Spinal cord (tissue), 10 donors: ENCODE results near the gene FNDC1. TPM values are rescaled to one million over a fixed set of nuclear protein-coding genes. Genes with fewer than 3 reads are reported as not detected.

Experiments used
- DNase-seq, 6 donors: peaks; one replicate each; pipeline versions ENCODE4 v3.0.0 to v3.0.0-alpha.2; 2013 to 2015; ENCODE audit warnings: low spot score in 6 of 6, low read depth in 4 of 6
- H3K27ac ChIP-seq: one replicate; pipeline ENCODE4 v1.5.1; 2013; ENCODE audit warnings: low read depth, low read length, control low read depth
- H3K27me3 ChIP-seq: one replicate; pipeline ENCODE4 v1.6.1; 2013; ENCODE audit warnings: low read length; ENCODE audit not compliant: control insufficient read depth, insufficient read depth
- H3K36me3 ChIP-seq: one replicate; pipeline ENCODE4 v1.6.1; 2013; ENCODE audit warnings: low read length; ENCODE audit not compliant: control insufficient read depth, insufficient read depth
- H3K4me1 ChIP-seq: one replicate; pipeline ENCODE4 v1.6.1; 2013; ENCODE audit warnings: low read length; ENCODE audit not compliant: control insufficient read depth, insufficient read depth
- H3K4me3 ChIP-seq: one replicate; pipeline ENCODE4 v1.5.1; 2013; ENCODE audit warnings: low read depth, low read length, control low read depth
- H3K9me3 ChIP-seq: one replicate; pipeline ENCODE4 v1.6.1; 2013; ENCODE audit warnings: low read length; ENCODE audit not compliant: control insufficient read depth, insufficient read depth
- WGBS: methylation state at CpG from one replicate; pipeline ENCODE4 v1.1.5; 2013; ENCODE audit warnings: missing lambda C conversion rate; ENCODE audit not compliant: insufficient coverage; 5-methylcytosine and 5-hydroxymethylcytosine counted together
- polyA plus RNA-seq, 2 donors: library from polyadenylated mRNA; unstranded; fragments of 120-200 nt; gene quantifications; one replicate each; pipeline ENCODE4 v1.2.1, GENCODE V29; 2013; ENCODE audit not compliant: insufficient read length in 2 of 2
- total RNA-seq, 2 donors: library from RNA; depleted of rRNA in 1 of 2; stranded (reverse); fragments of 120-200 nt in 1 of 2; fragments of >200 nt in 1 of 2; gene quantifications; one replicate each; pipeline versions ENCODE4 v1.2.3 to v1.2.4, GENCODE V29; 2013 to 2014
- donor health status: healthy.

FNDC1 gene
- total and polyA plus RNA-seq, 4 donors = 10.7 to 49.0 (median 27.2) TPM

DNA sequence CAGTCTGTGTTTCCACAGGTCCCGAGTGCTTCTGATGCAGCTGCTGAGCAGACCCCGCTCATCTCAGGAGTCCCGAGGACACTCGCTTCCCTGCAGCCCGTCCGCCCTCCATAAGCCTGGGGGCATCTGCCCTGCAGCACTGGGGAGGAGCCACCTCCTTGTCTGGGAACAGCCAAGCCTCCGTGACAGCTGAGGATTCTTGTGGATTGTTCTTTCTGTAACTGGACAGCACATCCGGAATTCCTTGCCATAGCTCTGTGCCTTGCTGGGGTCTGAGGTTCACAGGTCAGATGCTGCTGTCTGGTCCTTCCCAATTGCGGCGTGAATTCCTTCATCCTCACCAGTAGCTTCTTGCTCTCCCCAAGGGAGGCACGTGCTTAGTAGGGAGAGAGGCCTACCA lies 38.4 kb upstream of the FNDC1 start:
- Histone ChIP-seq H3K4me3 (no peak overlapping the region), H3K36me3 (no peaks in the 10 kb centered on the region), H3K27ac (no peak overlapping the region), H3K9me3 (no peaks in the 10 kb centered on the region), H3K27me3 (no peaks in the 10 kb centered on the region), H3K4me1 (peaks cover 19% of the 10 kb centered on the region)
- DNase-seq = no peak
- 89% methylated on average over 8 of the region's 11 CpGs for WGBS

DNA sequence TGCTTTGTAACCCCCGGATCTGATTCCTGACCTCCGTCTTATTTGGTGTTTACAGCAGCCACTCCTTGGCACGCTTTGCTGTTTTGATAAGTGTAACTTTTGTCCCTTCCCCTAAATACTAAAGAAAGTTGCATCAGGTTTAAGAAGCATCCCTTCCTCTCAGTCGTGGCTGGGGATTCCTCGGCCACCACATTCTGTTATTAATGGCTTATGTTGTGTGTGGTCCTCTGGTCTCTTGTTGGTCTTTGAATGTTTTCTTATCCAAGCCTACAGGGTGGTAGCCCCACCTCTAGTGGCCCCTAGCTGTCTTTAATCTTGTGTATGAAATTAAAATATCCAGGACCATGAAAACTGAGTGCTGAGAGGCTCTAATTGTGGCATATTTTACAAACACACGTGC lies 37.5 kb upstream of the FNDC1 start:
- no peak for DNase-seq
- H3K4me3 ChIP-seq = no peak overlapping the region
- no peak overlapping the region for H3K27ac ChIP-seq
- no CpG with 5 or more reads among the region's 6 CpGs for WGBS
- H3K9me3 ChIP-seq = no peaks in the 10 kb centered on the region
- H3K4me1 ChIP-seq = peaks cover 10% of the 10 kb centered on the region
- no peaks in the 10 kb centered on the region for H3K27me3 ChIP-seq
- no peaks in the 10 kb centered on the region for H3K36me3 ChIP-seq

DNA sequence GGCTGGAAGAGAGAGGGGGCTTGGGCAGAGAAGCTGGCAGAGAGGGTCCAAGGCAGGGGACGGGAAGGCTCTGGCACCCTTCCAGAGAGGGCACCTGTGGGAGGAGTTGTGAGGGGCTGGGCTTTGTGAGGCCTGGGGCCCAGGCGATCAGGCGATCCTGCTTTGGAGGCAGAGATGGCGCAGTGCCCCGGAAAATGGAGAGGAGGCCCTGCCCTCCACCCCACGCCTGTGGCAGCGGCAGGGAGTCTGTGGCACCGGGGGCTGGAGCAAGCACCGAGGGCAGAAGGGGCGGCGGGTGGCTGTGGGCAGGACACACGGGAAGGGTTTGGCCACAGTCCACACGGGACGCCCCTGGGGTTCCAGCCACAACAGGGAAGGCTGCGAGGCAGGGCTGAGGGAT lies 36.5 kb upstream of the FNDC1 start:
- peaks cover 6% of the 10 kb centered on the region for H3K4me1 ChIP-seq
- H3K36me3 ChIP-seq = no peaks in the 10 kb centered on the region
- no peak overlapping the region for H3K27ac ChIP-seq
- DNase-seq = no peak
- WGBS = 80% methylated on average over 15 of the region's 15 CpGs
- no peaks in the 10 kb centered on the region for H3K9me3 ChIP-seq
- H3K27me3 ChIP-seq = no peaks in the 10 kb centered on the region
- H3K4me3 ChIP-seq = no peak overlapping the region

DNA sequence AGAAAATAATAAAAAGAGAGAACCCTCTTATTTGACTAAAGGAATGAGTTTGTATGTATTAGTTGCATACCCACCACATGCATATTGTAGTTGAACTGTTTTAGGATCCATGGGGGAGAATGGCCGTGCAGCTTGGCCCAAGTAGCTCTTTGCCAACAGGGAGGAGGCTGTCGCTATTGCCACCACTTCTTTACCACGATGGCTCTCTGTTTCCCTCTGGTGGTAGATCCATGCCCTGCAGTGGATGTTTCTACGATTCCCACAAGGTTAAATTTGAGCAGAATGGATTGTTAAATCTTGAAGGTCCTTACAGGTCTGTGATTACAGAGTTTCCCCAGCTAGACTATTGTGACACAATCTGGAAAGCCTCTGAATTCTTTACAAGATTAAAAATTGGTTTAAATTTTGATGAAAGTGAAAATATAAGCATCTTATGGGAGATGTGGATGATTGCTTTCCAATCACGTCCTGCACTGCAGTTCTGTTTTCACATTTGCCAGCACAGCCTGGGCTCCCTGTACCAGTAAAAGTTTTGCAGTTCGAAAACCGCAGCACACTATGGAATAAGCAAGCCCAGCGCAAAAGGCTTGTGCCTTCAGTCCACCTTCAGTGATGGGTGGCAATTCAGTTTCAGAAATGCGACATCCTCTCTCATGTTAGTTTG lies 34.4 kb upstream of the FNDC1 start:
- Histone ChIP-seq H3K36me3 (no peaks in the 10 kb centered on the region), H3K9me3 (no peaks in the 10 kb centered on the region), H3K27ac (no peak overlapping the region), H3K4me1 (peaks cover 6% of the 10 kb centered on the region), H3K4me3 (no peak overlapping the region), H3K27me3 (no peaks in the 10 kb centered on the region)
- WGBS = 47% methylated on average over 4 of the region's 9 CpGs
- peak in 5 of 6 donors; percentile 32 to 88 (median 52) for DNase-seq

DNA sequence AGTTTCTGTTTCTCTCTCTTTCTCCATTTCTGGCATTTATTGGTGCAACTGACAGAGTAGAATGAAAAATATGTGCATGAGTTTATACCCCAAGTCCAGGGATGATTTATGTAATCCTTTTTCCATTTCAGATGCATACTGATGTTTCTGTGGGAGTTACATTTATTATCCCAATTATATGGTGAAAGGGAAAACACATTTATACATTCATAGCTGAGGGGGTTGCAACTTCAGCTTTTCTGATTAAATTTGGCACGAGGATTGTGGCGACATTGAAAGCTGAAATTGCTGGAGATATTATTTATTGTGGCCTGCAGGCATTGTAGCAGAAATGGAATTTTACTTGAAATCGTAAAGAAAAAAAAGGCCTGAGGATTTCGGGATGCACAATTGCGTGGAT lies 31.5 kb upstream of the FNDC1 start:
- Histone ChIP-seq H3K4me3 (no peak overlapping the region), H3K9me3 (no peaks in the 10 kb centered on the region), H3K27ac (no peak overlapping the region), H3K36me3 (no peaks in the 10 kb centered on the region), H3K27me3 (no peaks in the 10 kb centered on the region), H3K4me1 (peaks cover 4% of the 10 kb centered on the region)
- no CpG with 5 or more reads among the region's 5 CpGs for WGBS
- DNase-seq = peak in 1 of 6 donors; percentile 56

DNA sequence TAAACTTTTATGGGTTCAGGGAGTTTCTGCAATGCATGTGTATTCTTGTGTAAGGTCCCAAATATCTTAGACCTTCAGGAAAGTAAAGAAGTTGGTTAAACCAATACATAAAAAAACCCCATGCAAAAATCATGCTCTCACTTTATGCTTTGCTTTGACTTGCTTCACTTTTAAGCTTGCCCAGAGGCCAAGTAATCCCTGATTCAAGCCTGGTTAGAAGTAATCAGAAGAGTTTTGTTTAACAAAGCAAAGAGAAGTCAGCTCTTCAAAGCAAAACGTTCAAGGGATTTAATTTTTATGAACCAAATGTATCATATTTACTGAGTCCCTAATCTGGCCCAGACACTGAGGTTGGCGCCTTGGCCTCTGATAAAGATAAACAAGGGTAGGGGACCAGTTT lies 26.7 kb upstream of the FNDC1 start:
- no peaks in the 10 kb centered on the region for H3K9me3 ChIP-seq
- no peaks in the 10 kb centered on the region for H3K4me1 ChIP-seq
- no peak for DNase-seq
- no peaks in the 10 kb centered on the region for H3K27me3 ChIP-seq
- no peak overlapping the region for H3K27ac ChIP-seq
- no peak overlapping the region for H3K4me3 ChIP-seq
- H3K36me3 ChIP-seq = no peaks in the 10 kb centered on the region
- WGBS = no CpG with 5 or more reads among the region's 2 CpGs

DNA sequence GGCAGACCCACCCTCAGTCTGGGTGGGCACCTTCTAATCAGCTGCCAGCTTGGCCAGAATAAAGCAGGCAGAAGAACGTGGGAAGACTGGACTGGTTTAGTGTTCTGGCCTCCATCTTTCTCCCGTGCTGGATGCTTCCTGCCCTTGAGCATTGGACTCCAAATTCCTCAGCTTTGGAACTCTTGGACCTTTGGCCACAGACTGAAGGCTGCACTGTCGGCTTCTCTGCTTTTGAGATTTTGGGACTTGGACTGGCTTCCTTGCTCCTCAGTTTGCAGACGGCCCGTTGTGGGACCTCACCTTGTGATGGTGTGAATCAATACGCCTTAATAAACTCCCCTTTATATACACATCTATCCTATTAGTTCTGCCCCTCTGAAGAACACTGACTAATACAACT lies 20.6 kb upstream of the FNDC1 start:
- Histone ChIP-seq H3K27ac (no peak overlapping the region), H3K27me3 (no peaks in the 10 kb centered on the region), H3K36me3 (no peaks in the 10 kb centered on the region), H3K9me3 (no peaks in the 10 kb centered on the region), H3K4me1 (no peaks in the 10 kb centered on the region), H3K4me3 (no peak overlapping the region)
- 67% methylated on average over 3 of the region's 6 CpGs for WGBS
- no peak for DNase-seq

DNA sequence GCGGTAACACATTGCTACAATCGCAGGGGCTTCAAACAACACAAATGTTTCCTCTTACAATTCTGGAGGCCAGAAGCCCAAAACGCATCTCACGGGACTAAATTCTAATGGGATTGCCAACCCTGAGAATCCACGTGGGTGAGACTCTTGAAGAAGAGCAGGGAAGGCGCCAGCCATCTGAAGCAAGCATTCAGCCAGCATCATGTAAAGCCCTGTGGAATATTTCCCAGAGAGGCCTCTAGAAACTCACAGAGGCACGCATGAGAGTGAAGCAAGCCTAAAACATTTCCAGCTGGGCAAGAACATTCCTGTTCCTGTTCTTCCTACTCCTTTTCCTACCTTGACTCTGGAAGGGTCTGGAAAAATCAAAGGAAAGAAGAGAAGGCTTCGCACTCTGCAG lies 19.6 kb upstream of the FNDC1 start:
- DNase-seq = peak in 1 of 6 donors; percentile 35
- H3K4me1 ChIP-seq = no peaks in the 10 kb centered on the region
- no peaks in the 10 kb centered on the region for H3K9me3 ChIP-seq
- H3K36me3 ChIP-seq = no peaks in the 10 kb centered on the region
- no peaks in the 10 kb centered on the region for H3K27me3 ChIP-seq
- WGBS = 71% methylated on average over 4 of the region's 8 CpGs
- H3K27ac ChIP-seq = no peak overlapping the region
- H3K4me3 ChIP-seq = no peak overlapping the region

DNA sequence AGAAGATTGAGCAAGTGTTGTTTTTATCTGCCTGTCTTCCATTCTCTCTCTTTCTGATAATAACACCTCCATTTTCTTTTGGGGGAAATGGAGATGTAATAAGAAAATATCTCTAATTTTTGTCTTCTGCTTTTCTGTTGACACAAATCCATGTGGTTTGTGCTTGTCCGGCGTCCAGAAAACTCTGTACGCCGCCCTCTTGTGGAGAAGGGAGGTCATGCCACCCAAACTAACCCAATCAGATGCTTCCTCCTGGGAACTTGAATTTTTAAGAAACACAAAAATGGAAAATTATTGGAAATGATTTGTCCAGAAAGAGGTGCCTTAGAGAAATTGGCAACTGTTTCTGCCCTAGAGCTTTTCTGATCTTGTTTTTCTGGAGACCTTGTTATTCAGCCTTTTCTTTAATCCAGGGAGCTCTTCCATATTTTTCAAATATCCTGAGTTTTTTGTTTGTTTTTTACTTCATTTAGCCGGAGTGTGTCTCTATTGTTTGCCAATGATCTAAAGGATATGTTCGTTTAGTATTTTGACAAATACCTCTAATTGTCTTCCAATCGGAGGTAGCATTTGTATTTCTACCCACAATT lies 17.8 kb upstream of the FNDC1 start:
- H3K27me3 ChIP-seq = no peaks in the 10 kb centered on the region
- no CpG with 5 or more reads among the region's 7 CpGs for WGBS
- no peaks in the 10 kb centered on the region for H3K4me1 ChIP-seq
- no peak overlapping the region for H3K4me3 ChIP-seq
- no peaks in the 10 kb centered on the region for H3K9me3 ChIP-seq
- no peaks in the 10 kb centered on the region for H3K36me3 ChIP-seq
- peak in 2 of 6 donors; percentile 72 to 79 for DNase-seq
- H3K27ac ChIP-seq = no peak overlapping the region

DNA sequence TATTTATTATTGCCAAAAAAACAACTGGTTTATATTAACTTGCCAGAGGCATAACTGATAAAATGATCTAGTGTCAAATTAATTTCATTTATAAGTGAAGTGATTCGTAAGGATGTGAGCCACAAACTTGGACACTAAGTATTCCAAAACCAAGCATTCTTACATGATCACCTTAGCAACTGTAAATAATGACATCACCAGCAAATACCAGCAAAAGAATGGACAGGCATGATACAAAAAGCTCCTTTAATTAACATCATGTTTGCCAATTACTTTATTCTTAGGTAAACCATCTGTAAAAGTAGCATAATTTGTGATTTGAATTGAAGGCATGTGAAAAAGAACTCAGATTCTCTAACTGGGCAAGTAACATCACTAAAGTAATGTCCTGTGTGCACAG lies 17.2 kb upstream of the FNDC1 start:
- H3K27me3 ChIP-seq = no peaks in the 10 kb centered on the region
- no peaks in the 10 kb centered on the region for H3K36me3 ChIP-seq
- no peaks in the 10 kb centered on the region for H3K9me3 ChIP-seq
- H3K4me1 ChIP-seq = no peaks in the 10 kb centered on the region
- no peak overlapping the region for H3K4me3 ChIP-seq
- no CpG with 5 or more reads among the region's 1 CpG for WGBS
- H3K27ac ChIP-seq = no peak overlapping the region
- no peak for DNase-seq
